ENCODE measurements around the gene HOXA4. TPM values are rescaled to one million over a fixed set of nuclear protein-coding genes. Genes with fewer than 3 reads are reported as not detected.

The HOXA4 gene
- total and polyA plus RNA-seq, 2 of the 8 experiments (the other 6 are each of a cell fraction or from before 2014, with no cell fraction given) = not detected

DNA sequence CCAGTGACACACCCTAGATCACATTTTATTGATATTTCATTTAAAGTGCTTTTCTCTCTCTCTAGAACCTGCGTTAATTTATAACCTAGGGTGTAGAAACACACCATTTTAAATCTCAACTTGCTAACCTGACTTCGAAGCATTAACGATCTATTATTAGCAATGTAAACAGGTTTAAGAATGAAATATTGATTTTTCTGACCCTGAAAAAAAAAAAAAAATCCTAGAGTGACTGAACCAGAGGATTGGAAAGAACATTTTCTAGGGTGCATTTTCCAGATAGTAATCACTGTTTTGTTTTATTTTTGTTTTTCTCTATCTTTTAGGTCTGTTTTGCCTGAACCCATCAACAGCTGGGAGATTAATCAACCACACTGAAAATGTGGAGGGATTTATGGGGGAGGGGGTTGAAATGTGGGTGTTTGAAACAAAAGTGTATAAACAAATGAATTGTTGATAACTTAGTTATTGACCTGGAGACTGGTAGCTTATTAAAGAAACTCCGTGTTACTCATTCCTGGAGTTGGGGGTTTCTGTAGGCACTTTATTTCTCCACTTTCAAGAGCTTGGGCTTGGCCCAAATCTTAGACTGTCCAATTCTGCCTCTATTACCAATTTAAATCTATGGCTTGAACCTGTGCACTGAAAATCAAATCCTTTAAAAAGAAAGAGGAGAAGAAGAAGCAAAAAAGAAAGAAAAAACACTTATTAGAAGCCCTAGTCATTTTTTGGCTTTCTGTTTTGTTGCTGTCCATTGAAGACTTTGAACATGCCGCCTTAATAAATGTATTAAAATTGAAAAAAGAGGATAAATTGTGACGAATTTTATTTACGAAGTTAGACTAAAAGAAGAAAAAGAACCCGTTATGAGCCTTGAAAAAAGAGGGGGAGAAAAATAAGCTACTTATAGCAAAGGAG, 30.8 kb downstream of the HOXA4 start:
- H4K8ac ChIP-seq (ENCODE audit: extremely low read depth, insufficient read depth, low read length) = no peak overlapping the region
- TF ChIP-seq PHF8 (conservative IDR thresholded peaks at IDR 0.05; ENCODE audit: low read depth, low read length) (no peak), NANOG (IDR thresholded peaks at IDR 0.05; ENCODE audit: insufficient read depth, low read depth, low read length, poor library complexity, severe bottlenecking) (no peak), POU5F1 (IDR thresholded peaks at IDR 0.05; ENCODE audit: low read depth, low read length) (no peak), TEAD4 (IDR thresholded peaks at IDR 0.05; ENCODE audit: low read depth, low read length) (no peak), SIN3A (conservative IDR thresholded peaks at IDR 0.05 in 1 of 2, IDR thresholded peaks at IDR 0.05 in 1 of 2; ENCODE audit: low read depth in 1 of 2, low read length in 2 of 2) (no peak), RAD21 (IDR thresholded peaks at IDR 0.05 in 1 of 2, conservative IDR thresholded peaks at IDR 0.05 in 1 of 2; ENCODE audit: low read depth in 2 of 2, low read length in 2 of 2) (no peak)
- TF ChIP-seq, protein P1, sequence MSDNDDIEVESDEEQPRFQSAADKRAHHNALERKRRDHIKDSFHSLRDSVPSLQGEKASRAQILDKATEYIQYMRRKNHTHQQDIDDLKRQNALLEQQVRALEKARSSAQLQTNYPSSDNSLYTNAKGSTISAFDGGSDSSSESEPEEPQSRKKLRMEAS (IDR thresholded peaks at IDR 0.05) = no peak
- peaks cover 93 to 100% (median 99%) of the 10 kb centered on the region in 4 experiments for H3K27me3 ChIP-seq (replicated peaks in 1 of 4; ENCODE audit: control insufficient read depth in 3 of 4, extremely low read depth in 1 of 4, insufficient read depth in 3 of 4, low read length in 3 of 4)
- H2AFZ ChIP-seq (ENCODE audit: low read length) = no peak overlapping the region
- no peak overlapping the region for H3K27ac ChIP-seq (ENCODE audit: low read depth, low read length)
- H3K79me2 ChIP-seq (ENCODE audit: control insufficient read depth in 1 of 2, insufficient read depth in 2 of 2, low read length in 2 of 2) = no peaks in the 10 kb centered on the region
- no peaks in the 10 kb centered on the region for H3K9me3 ChIP-seq (ENCODE audit: insufficient read depth in 2 of 2, low read depth in 1 of 2, low read length in 1 of 2)
- H2BK120ac ChIP-seq (replicated peaks; ENCODE audit: low read depth, low read length) = no peak overlapping the region
- H2BK15ac ChIP-seq (ENCODE audit: low read length) = no peak overlapping the region
- ChIA-PET POLR2A (ENCODE audit: partially characterized antibody) (no interaction called here), CTCF (ENCODE audit: partially characterized antibody) (interaction anchor here (0.8 to 12.1 kb wide), 6 partner anchors 7 to 247 kb away, joined by 3 to 123 read pairs (median 3); partner anchors contain the start of genes HOXA5 and HOXA6)
- no peaks in the 10 kb centered on the region for H3K79me1 ChIP-seq (ENCODE audit: low read depth, low read length)
- peaks cover 0 to 11% (median 0%) of the 10 kb centered on the region in 4 experiments; a peak in 1 of 8 replicates for H3K36me3 ChIP-seq (ENCODE audit: control insufficient read depth in 2 of 4, insufficient read depth in 4 of 4, low read length in 3 of 4)
- DNase-seq (ENCODE audit: low read depth in 1 of 2, low spot score in 2 of 2) (no peak), FAIRE-seq (no peak)
- H2BK20ac ChIP-seq (ENCODE audit: low read length) = no peak overlapping the region
- no peak overlapping the region for H3K14ac ChIP-seq (ENCODE audit: insufficient read length)
- H3K4me3 ChIP-seq (ENCODE audit: extremely low read depth in 1 of 4, insufficient read depth in 2 of 4, low read depth in 3 of 4, low read length in 4 of 4) = no peak overlapping the region
- H3K23ac ChIP-seq (ENCODE audit: insufficient read length) = no peak overlapping the region
- WGBS, 2 experiments (ENCODE audit: extremely low coverage in 1 of 2, insufficient coverage in 1 of 2, insufficient read length in 1 of 2, insufficient replicate concordance in 2 of 2, low coverage in 1 of 2, low lambda C conversion rate in 2 of 2, missing lambda C conversion rate in 1 of 2) = 21 to 100% methylated on average over 1 to 8 of the region's 8 CpGs
- no peak overlapping the region for H3K56ac ChIP-seq (replicated peaks; ENCODE audit: insufficient read length, low read depth, low read length)
- H4K20me1 ChIP-seq (replicated peaks in 1 of 2; ENCODE audit: control insufficient read depth in 1 of 2, insufficient read depth in 2 of 2, low read length in 2 of 2) = peaks cover 18 to 40% of the 10 kb centered on the region in 2 experiments
- peaks cover 6% of the 10 kb centered on the region; the same call in 1 of the 2 replicates for H3K23me2 ChIP-seq (ENCODE audit: low read depth, low read length)
- H4K91ac ChIP-seq (replicated peaks; ENCODE audit: insufficient read length, low read length) = no peak overlapping the region
- no peak overlapping the region for H2BK12ac ChIP-seq (ENCODE audit: low read depth, low read length)
- H2BK5ac ChIP-seq (ENCODE audit: low read depth, low read length) = no peak overlapping the region
- H3K18ac ChIP-seq (ENCODE audit: extremely low read depth, low read length) = no peak overlapping the region
- no peak overlapping the region for H3K4ac ChIP-seq (replicated peaks; ENCODE audit: insufficient read length, low read depth, low read length)
- no peak overlapping the region for H3K9ac ChIP-seq (replicated peaks in 1 of 4; ENCODE audit: extremely low read depth in 1 of 4, low read depth in 3 of 4, low read length in 3 of 4)
- no peak overlapping the region for H3K4me2 ChIP-seq (ENCODE audit: insufficient read depth in 1 of 2, low read depth in 2 of 2, low read length in 2 of 2)
- no peak overlapping the region for H4K5ac ChIP-seq (ENCODE audit: insufficient read length, low read depth, low read length)
- H2AK5ac ChIP-seq (ENCODE audit: low read depth, low read length) = no peak overlapping the region
- H3K4me1 ChIP-seq (replicated peaks in 1 of 4; ENCODE audit: control insufficient read depth in 3 of 4, insufficient read depth in 4 of 4, low read length in 3 of 4) = peaks cover 0 to 19% (median 12%) of the 10 kb centered on the region in 4 experiments; a peak in 6 of 7 replicates
